Panc1 (cell line): ENCODE measurements around the gene ANKRD26.

Experiments used
- REST ChIP-seq, 2 experiments: IDR thresholded peaks; 2 replicates each; pipeline ENCODE4 v1.6.1; 2011 to 2012; ENCODE audit warnings: low read depth in 2 of 2, control low read depth in 1 of 2, low read length in 1 of 2, mild to moderate bottlenecking in 1 of 2, moderate library complexity in 1 of 2; ENCODE audit not compliant: insufficient read depth in 1 of 2
- TF ChIP-seq, protein P1 (sequence below): fragments of 450-650 bp; IDR thresholded peaks from 2 replicates; pipeline ENCODE4 v1.5.1; 2017; ENCODE audit warnings: mild to moderate bottlenecking

DNA sequence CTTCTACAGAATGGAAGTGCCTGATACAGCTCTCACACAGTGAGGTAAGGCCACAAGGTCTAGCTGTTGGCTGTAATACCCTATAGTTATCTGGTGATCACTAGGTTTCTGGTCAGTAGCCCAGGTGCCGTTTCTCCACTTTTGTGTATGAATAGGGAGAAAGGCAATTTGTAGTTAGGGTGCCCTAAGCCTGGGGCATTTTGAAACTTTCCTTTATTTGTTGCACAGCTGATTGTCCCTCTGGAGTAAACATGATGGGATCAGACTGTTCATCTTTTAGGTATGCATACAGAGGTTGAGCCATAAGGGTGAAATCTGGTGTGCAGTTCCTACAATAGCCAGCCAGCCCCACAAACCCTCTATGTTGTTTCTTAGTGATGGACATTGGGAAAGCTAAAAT is 112.4 kb downstream of the ANKRD26 start:
- TF ChIP-seq, protein P1, sequence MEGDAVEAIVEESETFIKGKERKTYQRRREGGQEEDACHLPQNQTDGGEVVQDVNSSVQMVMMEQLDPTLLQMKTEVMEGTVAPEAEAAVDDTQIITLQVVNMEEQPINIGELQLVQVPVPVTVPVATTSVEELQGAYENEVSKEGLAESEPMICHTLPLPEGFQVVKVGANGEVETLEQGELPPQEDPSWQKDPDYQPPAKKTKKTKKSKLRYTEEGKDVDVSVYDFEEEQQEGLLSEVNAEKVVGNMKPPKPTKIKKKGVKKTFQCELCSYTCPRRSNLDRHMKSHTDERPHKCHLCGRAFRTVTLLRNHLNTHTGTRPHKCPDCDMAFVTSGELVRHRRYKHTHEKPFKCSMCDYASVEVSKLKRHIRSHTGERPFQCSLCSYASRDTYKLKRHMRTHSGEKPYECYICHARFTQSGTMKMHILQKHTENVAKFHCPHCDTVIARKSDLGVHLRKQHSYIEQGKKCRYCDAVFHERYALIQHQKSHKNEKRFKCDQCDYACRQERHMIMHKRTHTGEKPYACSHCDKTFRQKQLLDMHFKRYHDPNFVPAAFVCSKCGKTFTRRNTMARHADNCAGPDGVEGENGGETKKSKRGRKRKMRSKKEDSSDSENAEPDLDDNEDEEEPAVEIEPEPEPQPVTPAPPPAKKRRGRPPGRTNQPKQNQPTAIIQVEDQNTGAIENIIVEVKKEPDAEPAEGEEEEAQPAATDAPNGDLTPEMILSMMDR = no peak
- no peak for TF ChIP-seq REST (IDR thresholded peaks at IDR 0.05; ENCODE audit: insufficient read depth in 1 of 2, low read depth in 2 of 2, low read length in 1 of 2)
